GM18951 (cell line): ENCODE data around the gene SPATS1.
"Not testable (repeated sequence)": the region's sequence is repeated elsewhere in the genome, so short reads cannot be mapped to it uniquely, and the experiment has no call there.

Experiments used
- POLR2A ChIP-seq: IDR thresholded peaks from 4 replicates; pipeline ENCODE4 v1.6.1; 2011; ENCODE audit warnings: mild to moderate bottlenecking; ENCODE audit not compliant: insufficient read length, insufficient read depth; ENCODE audit errors: extremely low read depth
- in situ Hi-C: fragments of 300-500 bp; cut with MboI; formaldehyde crosslinking; loops from one replicate; pipeline ENCODE4 v1.12.0; 2022; ENCODE audit warnings: low sequenced_read_pairs, mixed read lengths, inconsistent platforms; ENCODE audit not compliant: unreplicated experiment

SPATS1 gene

GRCh38 chr6:44342052-44342451 is 398 bp upstream of the SPATS1 start:
- TF ChIP-seq POLR2A = no peak
- in situ Hi-C loops = no loop called here

- in situ Hi-C loops = not testable (repeated sequence)
Measured at GRCh38 chr6:44346818-44347217, 4.4 kb downstream of the SPATS1 start.

- in situ Hi-C loops = no loop called here
Measured at GRCh38 chr6:44349904-44350649, 7.6 kb downstream of the SPATS1 start.

GRCh38 chr6:44350650-44350994 is 8.2 kb downstream of the SPATS1 start:
- in situ Hi-C loops = not testable (repeated sequence)

More at GRCh38 chr6:44349904-44350649, 7.6 kb downstream of the SPATS1 start:
- no peak for TF ChIP-seq POLR2A

- no peak for TF ChIP-seq POLR2A
- in situ Hi-C loops = no loop called here
Measured at GRCh38 chr6:44352259-44352658, 9.8 kb downstream of the SPATS1 start.

- TF ChIP-seq POLR2A = no peak
Measured at GRCh38 chr6:44353336-44353735, 10.9 kb downstream of the SPATS1 start.

GRCh38 chr6:44355640-44356039 is 13.2 kb downstream of the SPATS1 start:
- in situ Hi-C loops = no loop called here
- TF ChIP-seq POLR2A = no peak

More at GRCh38 chr6:44353336-44353735, 10.9 kb downstream of the SPATS1 start:
- in situ Hi-C loops = no loop called here

GRCh38 chr6:44356487-44356886 is 14.0 kb downstream of the SPATS1 start:
- TF ChIP-seq POLR2A = no peak
- in situ Hi-C loops = no loop called here

- in situ Hi-C loops = no loop called here
- TF ChIP-seq POLR2A = no peak
Measured at GRCh38 chr6:44359973-44360372, 17.5 kb downstream of the SPATS1 start.

GRCh38 chr6:44361947-44362346 is 19.5 kb downstream of the SPATS1 start:
- TF ChIP-seq POLR2A = no peak
- in situ Hi-C loops = no loop called here

GRCh38 chr6:44363377-44363926 is 21.0 kb downstream of the SPATS1 start:
- in situ Hi-C loops = no loop called here
- TF ChIP-seq POLR2A = no peak

- in situ Hi-C loops = no loop called here
- no peak for TF ChIP-seq POLR2A
Measured at GRCh38 chr6:44366781-44367180, 24.3 kb downstream of the SPATS1 start.

GRCh38 chr6:44367681-44368080 is 25.2 kb downstream of the SPATS1 start:
- in situ Hi-C loops = no loop called here
- no peak for TF ChIP-seq POLR2A

- in situ Hi-C loops = no loop called here
- TF ChIP-seq POLR2A = no peak
Measured at GRCh38 chr6:44373051-44373450, 30.6 kb downstream of the SPATS1 start.
